RWPE1 (cell line): Measurements from ENCODE around the gene FOXL1.

Source experiments
- CTCF ChIA-PET: fragments of 350-600 bp; sonication (Branson Sonifier 250); formaldehyde crosslinking; extraction: SDS; loops from one replicate; lab custom pipeline; 2021; lab: Yijun Ruan, JAX
- POLR2A ChIA-PET: fragments of 400-600 bp; formaldehyde crosslinking; extraction: SDS; loops from one replicate; lab custom pipeline; 2020; ENCODE audit warnings: antibody characterized with exemption; ENCODE audit not compliant: low non-redundant PET; lab: Yijun Ruan, JAX
- DNase-seq: peaks from one replicate; pipeline ENCODE4 v3.0.0; 2012; ENCODE audit warnings: low spot score
- H3K27ac ChIP-seq: fragments of 450-650 bp; 2 replicates; pipeline ENCODE4 v1.5.1; 2017
- TF ChIP-seq, protein P1 (sequence below): fragments of 450-650 bp; conservative IDR thresholded peaks from 2 replicates; pipeline ENCODE4 v1.5.1; 2017; ENCODE audit warnings: low read depth, mild to moderate bottlenecking

FOXL1 gene

GRCh38 chr16:86554599-86554916 lies 23.8 kb upstream of the FOXL1 start:
- H3K27ac ChIP-seq = peak overlapping the region; percentile 72
- CTCF ChIA-PET = no interaction called here
- DNase-seq = no peak
- TF ChIP-seq, protein P1, sequence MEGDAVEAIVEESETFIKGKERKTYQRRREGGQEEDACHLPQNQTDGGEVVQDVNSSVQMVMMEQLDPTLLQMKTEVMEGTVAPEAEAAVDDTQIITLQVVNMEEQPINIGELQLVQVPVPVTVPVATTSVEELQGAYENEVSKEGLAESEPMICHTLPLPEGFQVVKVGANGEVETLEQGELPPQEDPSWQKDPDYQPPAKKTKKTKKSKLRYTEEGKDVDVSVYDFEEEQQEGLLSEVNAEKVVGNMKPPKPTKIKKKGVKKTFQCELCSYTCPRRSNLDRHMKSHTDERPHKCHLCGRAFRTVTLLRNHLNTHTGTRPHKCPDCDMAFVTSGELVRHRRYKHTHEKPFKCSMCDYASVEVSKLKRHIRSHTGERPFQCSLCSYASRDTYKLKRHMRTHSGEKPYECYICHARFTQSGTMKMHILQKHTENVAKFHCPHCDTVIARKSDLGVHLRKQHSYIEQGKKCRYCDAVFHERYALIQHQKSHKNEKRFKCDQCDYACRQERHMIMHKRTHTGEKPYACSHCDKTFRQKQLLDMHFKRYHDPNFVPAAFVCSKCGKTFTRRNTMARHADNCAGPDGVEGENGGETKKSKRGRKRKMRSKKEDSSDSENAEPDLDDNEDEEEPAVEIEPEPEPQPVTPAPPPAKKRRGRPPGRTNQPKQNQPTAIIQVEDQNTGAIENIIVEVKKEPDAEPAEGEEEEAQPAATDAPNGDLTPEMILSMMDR = no peak
- POLR2A ChIA-PET = interaction anchor here (0.6 kb wide), 1 partner anchor 264 kb away, joined by 3 read pairs; no protein-coding TSS in a partner anchor

DNA sequence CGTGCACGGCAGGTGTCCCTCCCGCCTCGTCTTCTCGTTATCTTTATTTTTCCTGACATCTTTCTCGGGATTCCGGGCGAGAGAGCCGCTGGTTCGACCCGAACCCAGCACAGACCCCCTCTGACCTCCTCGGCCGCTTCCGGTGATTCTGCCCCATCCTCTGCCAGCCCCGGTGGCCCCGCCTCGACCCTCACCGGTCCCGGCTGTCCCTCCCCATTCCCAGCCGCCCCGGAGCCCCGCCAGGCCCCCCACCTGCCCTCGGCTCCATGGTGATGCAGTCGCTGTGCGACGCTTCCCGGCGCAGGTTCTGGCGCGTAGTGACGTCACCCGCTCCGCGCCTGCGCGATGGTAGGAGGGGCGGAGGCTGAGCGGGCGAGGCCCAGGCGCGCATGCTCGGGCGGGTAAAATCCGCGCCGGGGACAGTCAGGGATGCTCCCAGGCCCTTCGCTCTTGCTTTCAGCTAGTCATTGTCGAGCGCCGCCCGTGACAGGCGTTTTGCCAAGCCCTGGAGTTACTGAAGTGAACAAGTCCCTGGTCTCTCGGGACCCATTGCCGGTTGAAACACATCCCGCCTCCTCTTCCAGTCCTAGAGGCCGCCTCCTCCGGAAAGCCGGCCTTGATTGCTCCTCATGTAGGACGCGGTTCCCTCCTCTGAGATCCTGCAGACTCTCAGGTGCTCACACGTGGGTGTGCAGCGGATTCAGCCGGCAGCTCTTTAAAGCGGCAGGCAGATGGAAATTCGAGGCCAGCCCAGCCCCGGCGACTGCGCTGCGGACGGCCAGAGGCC lies 23.2 kb upstream of the FOXL1 start, which contains the start of gene MTHFSD:
MTHFSD (minus strand) TSS at position 319 of the 787 bp plus-strand sequence; CDS start at position 268, 51 bp downstream.
- peak within 1 kb of the TSS; percentile 72 for H3K27ac ChIP-seq
- peak; percentile 97 for DNase-seq
- TF ChIP-seq, protein P1 = no peak
- ChIA-PET POLR2A (interaction anchor here (0.6 kb wide), 1 partner anchor 264 kb away, joined by 3 read pairs; no protein-coding TSS in a partner anchor), CTCF (no interaction called here)

GRCh38 chr16:86555704-86556075 lies 22.7 kb upstream of the FOXL1 start:
- H3K27ac ChIP-seq = peak overlapping the region; percentile 72
- TF ChIP-seq, protein P1 = no peak
- POLR2A ChIA-PET = no interaction called here

DNA sequence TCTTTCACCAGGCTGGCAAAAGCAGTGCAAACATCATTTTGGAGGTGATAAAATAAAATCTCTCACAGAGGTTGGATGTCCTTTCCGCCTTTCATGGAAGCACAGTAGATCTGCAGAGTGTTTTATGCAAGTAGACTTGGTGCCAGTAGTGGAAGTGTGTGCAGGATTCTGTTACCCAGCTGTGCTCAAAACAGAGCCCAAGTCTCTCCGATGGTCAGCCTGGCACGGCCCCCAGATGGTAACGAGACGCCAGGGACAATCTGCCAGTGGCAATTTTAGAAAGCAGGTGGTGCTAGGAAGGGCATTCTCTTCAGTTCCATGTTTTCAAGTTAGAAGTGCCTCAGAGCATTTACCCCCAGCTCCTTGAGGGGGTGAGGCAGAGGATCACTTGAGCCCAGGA lies 21.8 kb upstream of the FOXL1 start:
- TF ChIP-seq, protein P1 = no peak
- CTCF ChIA-PET = no interaction called here

More at GRCh38 chr16:86555704-86556075, 22.7 kb upstream of the FOXL1 start:
- CTCF ChIA-PET = no interaction called here
- DNase-seq = no peak

DNA sequence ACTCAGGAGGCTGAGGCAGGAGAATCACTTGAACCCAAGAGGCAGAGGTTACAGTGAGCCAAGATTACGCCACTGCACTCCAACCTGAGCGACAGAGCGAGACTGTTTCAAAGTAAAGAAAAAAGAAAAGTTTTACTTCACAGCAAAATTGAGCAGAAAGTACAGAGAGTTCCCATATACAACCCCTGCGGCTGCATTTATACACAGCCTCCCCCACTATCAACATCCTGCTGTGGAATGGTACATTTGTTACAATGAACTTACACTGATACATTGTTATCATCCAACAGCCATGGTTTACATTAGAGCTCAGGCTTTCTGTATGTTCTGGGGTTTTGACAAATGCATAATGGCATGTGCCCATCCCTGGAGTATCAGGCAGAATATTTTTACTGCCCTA lies 20.8 kb upstream of the FOXL1 start:
- ChIA-PET POLR2A (no interaction called here), CTCF (no interaction called here)
- TF ChIP-seq, protein P1 = no peak
- no peak for DNase-seq
- no peak overlapping the region for H3K27ac ChIP-seq

More for the DNA sequence above, 21.8 kb upstream of the FOXL1 start:
- no peak for DNase-seq
- H3K27ac ChIP-seq = no peak overlapping the region
- POLR2A ChIA-PET = interaction anchor here (0.5 kb wide), 1 partner anchor 41 kb away, joined by 3 read pairs; no protein-coding TSS in a partner anchor

- POLR2A ChIA-PET = no interaction called here
- H3K27ac ChIP-seq = no peak overlapping the region
- CTCF ChIA-PET = interaction anchor here (0.6 kb wide), 1 partner anchor 773 kb away, joined by 3 read pairs; no protein-coding TSS in a partner anchor
- DNase-seq = no peak
- TF ChIP-seq, protein P1 = no peak
Measured at GRCh38 chr16:86558355-86559193, 19.8 kb upstream of the FOXL1 start.
